K562 (cell line): Measurements from ENCODE around the gene C6orf15. TPM values are rescaled to one million over a fixed set of nuclear protein-coding genes. Genes with fewer than 3 reads are reported as not detected.

ENCODE experiments used
- HMBOX1 ChIP-seq: sonication (generic); IDR thresholded peaks from 2 replicates; pipeline ENCODE4 v1.6.1; 2016
- HNRNPLL ChIP-seq: fragments of 200-400 bp; formaldehyde crosslinking; IDR thresholded peaks from 2 replicates; pipeline ENCODE4 v1.6.1; 2017; ENCODE audit warnings: low read length, low read depth, mild to moderate bottlenecking; ENCODE audit not compliant: poor library complexity, severe bottlenecking
- KAT2B ChIP-seq: IDR thresholded peaks from one replicate; pipeline ENCODE4 v1.6.1; 2012; ENCODE audit warnings: low read depth, mild to moderate bottlenecking, control low read depth, inconsistent platforms, low read length, moderate library complexity
- MBD2 ChIP-seq: sonication (generic); IDR thresholded peaks from 2 replicates; pipeline ENCODE4 v1.6.1; 2016; ENCODE audit warnings: low read depth, borderline replicate concordance
- MTA1 ChIP-seq: fragments of 450-650 bp; IDR thresholded peaks from 2 replicates; pipeline ENCODE4 v1.6.1; 2017; ENCODE audit warnings: borderline replicate concordance
- POLR2AphosphoS5 ChIP-seq: IDR thresholded peaks from 2 replicates; pipeline ENCODE4 v1.6.1; 2011; ENCODE audit warnings: mild to moderate bottlenecking, low read depth, low read length, moderate library complexity; ENCODE audit not compliant: control insufficient read depth, insufficient read depth
- POLR2B ChIP-seq: fragments of 450-650 bp; IDR thresholded peaks from 2 replicates; pipeline ENCODE4 v1.6.1; 2018; ENCODE audit warnings: low read depth; ENCODE audit not compliant: partially characterized antibody
- RFX5 ChIP-seq: IDR thresholded peaks from 2 replicates; pipeline ENCODE4 v1.6.1; 2011; ENCODE audit warnings: low read depth, mild to moderate bottlenecking, improper control_type of control experiment, low read length
- RUNX1 ChIP-seq: sonication (generic); IDR thresholded peaks from 2 replicates; pipeline ENCODE4 v1.6.1; 2016; ENCODE audit warnings: antibody characterized with exemption, low read depth
- SIX5 ChIP-seq, 2 experiments: IDR thresholded peaks; 2 replicates each; pipeline ENCODE4 v1.6.1; 2011; ENCODE audit warnings: low read length in 2 of 2, borderline replicate concordance in 1 of 2, low read depth in 1 of 2, mild to moderate bottlenecking in 1 of 2, moderate library complexity in 1 of 2; ENCODE audit not compliant: insufficient read depth in 1 of 2
- SMARCC2 ChIP-seq: fragments of 450-650 bp; IDR thresholded peaks from 2 replicates; pipeline ENCODE4 v1.6.1; 2017; ENCODE audit warnings: antibody characterized with exemption, moderate library complexity, mild to moderate bottlenecking, low read depth
- SREBF2 ChIP-seq: sonication (generic); formaldehyde crosslinking; IDR thresholded peaks from 2 replicates; pipeline ENCODE4 v1.4.0; 2020; ENCODE audit warnings: mild to moderate bottlenecking, missing genetic modification reagents
- SRSF7 ChIP-seq: fragments of 200-400 bp; formaldehyde crosslinking; optimal IDR thresholded peaks from 2 replicates; pipeline ENCODE3; 2017; ENCODE audit warnings: mild to moderate bottlenecking, low read depth, low read length
- TCF7L2 ChIP-seq: fragments of 150-350 bp; IDR thresholded peaks from 2 replicates; pipeline ENCODE4 v1.6.1; 2016; ENCODE audit warnings: low read depth, mild to moderate bottlenecking, low read length, moderate library complexity
- TEAD4 ChIP-seq, 2 experiments: sonication (generic) in 1 of 2; formaldehyde crosslinking in 1 of 2; IDR thresholded peaks; 2 replicates each; pipeline versions ENCODE4 v1.6.1 to v1.8.0; 2012 to 2022; ENCODE audit warnings: borderline replicate concordance in 1 of 2, inconsistent platforms in 1 of 2, low read length in 1 of 2, mild to moderate bottlenecking in 1 of 2, missing genetic modification reagents in 1 of 2
- U2AF2 ChIP-seq: fragments of 200-400 bp; formaldehyde crosslinking; optimal IDR thresholded peaks from 2 replicates; pipeline ENCODE3; 2017; ENCODE audit warnings: low read depth, mild to moderate bottlenecking, low read length
- VEZF1 ChIP-seq: fragments of 200-800 bp; sonication (Bioruptor generic); IDR thresholded peaks from 2 replicates; pipeline ENCODE4 v1.6.1; 2017; ENCODE audit warnings: missing genetic modification characterization, missing compliant biosample characterization
- XRCC5 ChIP-seq: fragments of 200-400 bp; formaldehyde crosslinking; IDR thresholded peaks from 2 replicates; pipeline ENCODE4 v1.6.1; 2017; ENCODE audit warnings: low read depth, mild to moderate bottlenecking, low read length
- ZC3H4 ChIP-seq: sonication (generic); formaldehyde crosslinking; IDR thresholded peaks from 2 replicates; pipeline ENCODE4 v1.9.0; 2021; ENCODE audit warnings: missing genetic modification reagents, borderline replicate concordance
- ZFP91 ChIP-seq: sonication (generic); formaldehyde crosslinking; IDR thresholded peaks from 2 replicates; pipeline ENCODE4 v1.8.0; 2022; ENCODE audit warnings: mild to moderate bottlenecking, missing genetic modification reagents
- ZNF143 ChIP-seq: sonication (generic); formaldehyde crosslinking; IDR thresholded peaks from 2 replicates; pipeline ENCODE4 v1.9.0; 2022; ENCODE audit warnings: mild to moderate bottlenecking, missing genetic modification reagents
- ZNF316 ChIP-seq: fragments of 450-650 bp; IDR thresholded peaks from 2 replicates; pipeline ENCODE4 v1.6.1; 2016
- ZNF583 ChIP-seq: fragments of 250-450 bp; sonication (Bioruptor Pico); IDR thresholded peaks from 2 replicates; pipeline ENCODE4 v1.4.0; 2020
- polyA plus RNA-seq, 8 experiments: library from polyadenylated mRNA; depleted of rRNA in 4 of 8; stranded (reverse) in 5 of 8; unstranded in 3 of 8; fragments of >200 nt; fragmentation: Nextera tagmentation in 2 of 8; fragmentation: Illumina TruSeq in 1 of 8; extraction: Ambion mirVana in 2 of 8; extraction: Trizol in 1 of 8; gene quantifications; 2 replicates each; pipeline versions ENCODE4 v1.2.1 to v1.2.3, GENCODE V29; 2011 to 2014; ENCODE audit warnings: inconsistent platforms in 1 of 8, missing spikeins in 1 of 8
- total RNA-seq, 7 experiments: library from RNA; depleted of rRNA in 6 of 7; stranded (reverse); fragments of >200 nt in 6 of 7; fragmentation: Illumina TruSeq in 2 of 7; extraction: Trizol in 2 of 7; gene quantifications; 2 replicates each; pipeline versions ENCODE4 v1.2.1 to v1.2.3, GENCODE V29; 2011 to 2021; ENCODE audit warnings: low replicate concordance in 1 of 7

Gene C6orf15
- total and polyA plus RNA-seq, 9 of the 15 experiments (the other 6 are each of a cell fraction or from before 2014, with no cell fraction given): not detected

GRCh38 chr6:31158140-31158862 lies 45.9 kb upstream of the C6orf15 start, which contains the start of gene TCF19 (continued):
- TF ChIP-seq ZFP91 (CRISPR knock-in tag): no peak
- TF ChIP-seq HMBOX1: no peak
- TF ChIP-seq SIX5 (IDR thresholded peaks at IDR 0.05; ENCODE audit: borderline replicate concordance in 1 of 2, insufficient read depth in 1 of 2, low read depth in 1 of 2, low read length in 2 of 2): no peak
- TF ChIP-seq RUNX1: 0 out of 2 replicates have a peak, but pooled peaks have one; percentile 49
- no peak for TF ChIP-seq TCF7L2
- TF ChIP-seq U2AF2: no peak
- peak; percentile 58; the same call in 1 of the 2 replicates for TF ChIP-seq POLR2AphosphoS5
- TF ChIP-seq VEZF1 (CRISPR knock-in tag): peak; percentile 96
- TF ChIP-seq XRCC5: peak; percentile 59; the same call in 1 of the 2 replicates
- peak; percentile 79 for TF ChIP-seq TEAD4 (IDR thresholded peaks at IDR 0.05; ENCODE audit: low read length)
- 0 out of 2 replicates have a peak, but pooled peaks have one; percentile 69 for TF ChIP-seq TEAD4 (CRISPR knock-in tag; IDR thresholded peaks at IDR 0.05; ENCODE audit: borderline replicate concordance)
- TF ChIP-seq RFX5: no peak
- no peak for TF ChIP-seq SMARCC2
- TF ChIP-seq HNRNPLL: peak; percentile 94
- TF ChIP-seq ZNF583 (CRISPR knock-in tag): no peak
- TF ChIP-seq POLR2B: peak; percentile 70
- no peak for TF ChIP-seq KAT2B
- TF ChIP-seq SRSF7: no peak
- no peak for TF ChIP-seq ZC3H4 (CRISPR knock-in tag)
- no peak for TF ChIP-seq MTA1
- TF ChIP-seq MBD2: peak; percentile 99
- no peak for TF ChIP-seq ZNF316
- no peak for TF ChIP-seq SREBF2 (CRISPR knock-in tag)
- TF ChIP-seq ZNF143: no peak
